Immature natural killer cell (primary cell): ENCODE results near the gene FOXO1. TPM values are rescaled to one million over a fixed set of nuclear protein-coding genes. Genes with fewer than 3 reads are reported as not detected.

ENCODE experiments used
- DNase-seq, 3 donors: peaks; one replicate each; pipeline ENCODE4 v3.0.0; 2022; ENCODE audit warnings: mixed read lengths in 1 of 3
- H3K27ac Mint-ChIP-seq, 6 donors: one replicate each; pipeline ENCODE4 v1.8.0; 2020; ENCODE audit warnings: mixed read lengths in 6 of 6, mild to moderate bottlenecking in 5 of 6, inconsistent platforms in 4 of 6, moderate library complexity in 3 of 6
- H3K27me3 Mint-ChIP-seq, 3 donors: one replicate each; pipeline ENCODE4 v1.8.0; 2020 to 2021; ENCODE audit warnings: low read depth in 3 of 3, mild to moderate bottlenecking in 3 of 3, mixed read lengths in 3 of 3, moderate library complexity in 3 of 3, inconsistent platforms in 1 of 3
- H3K36me3 Mint-ChIP-seq, 3 donors: one replicate each; pipeline ENCODE4 v1.8.0; 2020; ENCODE audit warnings: mixed read lengths in 3 of 3, inconsistent platforms in 2 of 3, mild to moderate bottlenecking in 2 of 3
- H3K4me1 Mint-ChIP-seq, 2 donors: one replicate each; pipeline ENCODE4 v1.8.0; 2020; ENCODE audit warnings: inconsistent platforms in 2 of 2, mild to moderate bottlenecking in 2 of 2, mixed read lengths in 2 of 2, moderate library complexity in 1 of 2
- H3K4me3 Mint-ChIP-seq, 5 donors: one replicate each; pipeline ENCODE4 v1.8.0; 2020; ENCODE audit warnings: mild to moderate bottlenecking in 5 of 5, mixed read lengths in 5 of 5, inconsistent platforms in 3 of 5, moderate library complexity in 3 of 5
- H3K9me3 Mint-ChIP-seq, 6 donors: one replicate each; pipeline ENCODE4 v1.8.0; 2020; ENCODE audit warnings: mild to moderate bottlenecking in 6 of 6, mixed read lengths in 6 of 6, inconsistent platforms in 4 of 6, moderate library complexity in 3 of 6
- polyA plus RNA-seq, 3 donors: library from polyadenylated mRNA; unstranded; fragments of 300-500 nt; fragmentation: Illumina TruSeq; gene quantifications; one replicate each; pipeline ENCODE4 v1.2.3, GENCODE V29; 2021

Gene FOXO1
- polyA plus RNA-seq, 3 donors from 2014 or later, result 4.5 to 15.6 (median 12.5) TPM

DNA sequence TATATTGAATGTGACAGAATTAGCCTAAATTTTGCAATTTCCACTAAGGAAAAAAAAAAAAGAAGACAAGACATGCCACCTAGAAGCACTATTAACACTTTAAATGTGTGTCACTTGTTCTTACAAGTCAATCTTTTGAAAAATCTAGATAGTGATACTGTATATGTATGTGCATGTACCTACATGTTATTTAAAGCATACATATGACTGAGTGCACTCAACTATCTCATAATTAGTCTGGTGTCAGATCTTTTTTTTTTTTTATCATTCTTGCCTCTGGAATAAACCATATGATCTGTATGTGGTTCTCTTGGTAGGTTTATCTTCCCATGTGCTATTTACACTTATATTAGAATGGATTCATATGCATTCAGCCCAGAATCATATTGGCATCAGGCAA, 62.3 kb downstream of the FOXO1 start:
- H3K27me3 Mint-ChIP-seq, result peaks cover 0 to 7% (median 3%) of the 10 kb centered on the region in 3 donors
- no peak overlapping the region for H3K4me3 Mint-ChIP-seq
- H3K4me1 Mint-ChIP-seq, result peaks cover 38 to 46% of the 10 kb centered on the region in 2 donors
- no peak for DNase-seq
- no peaks in the 10 kb centered on the region for H3K36me3 Mint-ChIP-seq
- no peaks in the 10 kb centered on the region for H3K9me3 Mint-ChIP-seq
- H3K27ac Mint-ChIP-seq, result no peak overlapping the region

DNA sequence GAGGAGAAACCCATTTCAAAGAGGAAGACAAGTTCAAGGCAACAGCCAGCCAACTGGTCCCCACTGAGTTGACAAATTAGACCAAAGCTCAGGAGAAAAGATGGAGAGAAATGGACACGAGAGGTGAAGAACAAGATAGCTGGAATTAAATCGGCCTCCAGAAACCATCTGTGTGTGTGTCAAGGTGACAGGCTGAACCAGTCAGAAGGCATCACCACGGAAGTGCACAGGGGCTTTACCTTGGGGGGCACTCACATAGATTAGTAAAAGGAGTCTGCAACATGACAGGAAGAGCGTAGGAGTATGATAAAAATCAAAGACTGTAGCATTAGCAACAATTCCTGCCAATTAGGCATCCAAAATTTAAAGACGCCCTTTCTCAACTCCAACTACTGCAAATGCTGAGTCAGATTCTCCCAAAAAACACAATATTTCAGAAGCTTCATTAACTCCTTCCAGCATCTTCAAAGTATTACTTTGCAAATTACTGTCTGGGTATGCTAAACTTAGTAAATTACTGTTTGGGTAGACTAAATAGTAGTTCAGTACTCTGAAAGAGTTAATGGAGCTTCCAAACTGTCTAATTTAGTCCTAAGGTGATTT, 66.2 kb downstream of the FOXO1 start:
- H3K27me3 Mint-ChIP-seq, result peaks cover 0 to 2% (median 0%) of the 10 kb centered on the region in 3 donors
- no peaks in the 10 kb centered on the region for H3K36me3 Mint-ChIP-seq
- H3K9me3 Mint-ChIP-seq, result no peaks in the 10 kb centered on the region
- peaks cover 44 to 65% of the 10 kb centered on the region in 2 donors for H3K4me1 Mint-ChIP-seq
- DNase-seq, result no peak
- no peak overlapping the region for H3K4me3 Mint-ChIP-seq
- H3K27ac Mint-ChIP-seq, result no peak overlapping the region

DNA sequence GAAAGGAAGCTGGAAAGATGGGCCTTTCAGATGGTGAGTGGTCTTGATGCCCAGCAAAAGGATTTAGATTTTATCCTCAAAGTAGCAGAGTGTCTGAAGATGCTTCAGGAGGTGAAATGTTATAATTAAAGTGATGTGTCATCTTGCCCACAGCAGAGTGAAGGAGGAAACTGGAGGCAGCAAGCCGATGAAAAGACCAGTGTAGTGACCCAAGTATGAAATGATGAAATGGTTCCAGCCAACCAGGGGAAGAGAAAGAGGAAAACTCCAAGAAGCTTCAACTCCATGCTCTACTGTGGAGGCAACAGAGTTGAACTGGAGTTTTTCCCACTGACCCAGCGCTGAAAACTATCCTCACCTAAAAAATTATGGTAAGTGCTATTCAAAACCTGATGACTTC, 66.7 kb downstream of the FOXO1 start:
- no peak overlapping the region for H3K27ac Mint-ChIP-seq
- no peaks in the 10 kb centered on the region for H3K36me3 Mint-ChIP-seq
- H3K27me3 Mint-ChIP-seq, result peaks cover 0 to 2% (median 0%) of the 10 kb centered on the region in 3 donors
- no peak overlapping the region for H3K4me3 Mint-ChIP-seq
- no peaks in the 10 kb centered on the region for H3K9me3 Mint-ChIP-seq
- H3K4me1 Mint-ChIP-seq, result peaks cover 44 to 64% of the 10 kb centered on the region in 2 donors
- no peak for DNase-seq

DNA sequence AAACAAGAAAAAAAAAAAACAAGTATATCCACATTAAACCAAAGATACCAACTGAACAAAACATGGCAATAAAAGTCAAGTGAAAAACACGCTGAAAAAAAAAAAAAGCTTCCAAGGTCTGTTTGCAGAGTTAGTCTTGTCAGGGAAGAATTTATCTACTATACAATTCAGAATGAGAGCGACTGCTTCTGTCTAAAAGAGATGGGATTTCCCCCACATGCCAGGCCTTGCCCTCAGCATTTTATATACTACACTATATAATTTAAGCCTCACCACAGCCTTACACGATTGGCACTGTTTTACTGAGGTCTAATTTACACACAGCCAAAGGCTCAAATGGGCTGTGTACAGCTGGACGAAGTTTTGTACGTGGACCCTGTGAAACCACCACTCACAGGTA, 67.3 kb downstream of the FOXO1 start:
- Mint-ChIP-seq H3K4me1 (peaks cover 42 to 63% of the 10 kb centered on the region in 2 donors), H3K36me3 (no peaks in the 10 kb centered on the region), H3K27me3 (peaks cover 0 to 2% (median 0%) of the 10 kb centered on the region in 3 donors), H3K4me3 (no peak overlapping the region), H3K9me3 (no peaks in the 10 kb centered on the region), H3K27ac (no peak overlapping the region)
- no peak for DNase-seq

DNA sequence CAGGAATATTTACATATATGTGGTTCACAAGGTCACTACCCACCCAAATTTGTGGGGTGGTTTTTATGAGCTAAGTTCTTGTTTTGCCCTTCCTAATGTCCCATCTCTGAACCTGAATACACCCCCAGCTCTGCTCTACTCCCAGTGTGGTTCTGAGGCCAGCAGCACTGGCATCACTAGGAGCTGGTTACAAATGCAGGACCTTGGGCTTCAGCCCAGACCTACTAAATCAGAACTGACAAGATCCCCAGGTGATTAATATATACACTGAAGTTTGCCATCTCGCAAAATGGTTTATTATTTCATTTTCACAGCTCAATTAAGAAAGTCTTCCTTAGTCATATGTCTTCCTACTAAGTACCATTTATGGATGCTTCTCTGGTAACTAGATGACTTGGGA, 67.9 kb downstream of the FOXO1 start:
- peak overlapping the region in 3 of 6 donors; percentile 31 to 75 (median 42) for H3K27ac Mint-ChIP-seq
- H3K27me3 Mint-ChIP-seq, result peaks cover 0 to 2% (median 0%) of the 10 kb centered on the region in 3 donors
- H3K4me3 Mint-ChIP-seq, result no peak overlapping the region
- peaks cover 42 to 61% of the 10 kb centered on the region in 2 donors for H3K4me1 Mint-ChIP-seq
- no peaks in the 10 kb centered on the region for H3K9me3 Mint-ChIP-seq
- no peaks in the 10 kb centered on the region for H3K36me3 Mint-ChIP-seq
- no peak for DNase-seq

DNA sequence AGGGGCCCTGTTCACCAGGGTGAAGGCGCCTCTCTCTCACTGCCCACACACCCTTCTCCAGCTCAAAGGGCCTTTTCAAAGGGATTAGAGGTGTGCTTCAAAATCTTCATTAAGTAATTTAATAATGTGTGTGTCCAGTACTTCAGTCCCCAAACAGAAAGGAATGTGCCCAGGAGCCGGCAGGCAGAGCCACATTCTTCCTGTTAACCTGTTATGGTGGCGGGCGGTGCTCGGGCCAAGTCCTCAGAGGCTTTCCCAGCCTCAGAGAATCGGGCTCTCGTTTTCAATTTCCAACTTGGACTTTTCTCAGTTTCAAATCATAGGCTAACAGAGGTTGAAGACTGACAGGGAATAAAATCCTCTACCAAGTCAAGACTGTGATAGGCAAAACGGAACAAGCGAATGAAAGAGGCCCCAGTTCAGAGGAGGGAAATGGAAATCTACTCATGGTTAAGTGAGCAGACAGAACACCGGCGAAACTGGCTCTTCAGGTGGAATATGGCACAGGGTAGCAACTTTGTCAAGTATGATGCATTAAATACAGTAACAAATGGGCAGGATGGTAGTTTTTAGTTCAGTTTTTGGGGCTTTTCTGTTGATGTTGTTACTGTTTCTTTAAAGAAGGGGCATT, 68.6 kb downstream of the FOXO1 start:
- Mint-ChIP-seq H3K36me3 (no peaks in the 10 kb centered on the region), H3K4me1 (peaks cover 42 to 60% of the 10 kb centered on the region in 2 donors), H3K27ac (peak overlapping the region in 2 of 6 donors; percentile 31 to 75), H3K4me3 (no peak overlapping the region), H3K27me3 (peaks cover 0 to 2% (median 0%) of the 10 kb centered on the region in 3 donors), H3K9me3 (no peaks in the 10 kb centered on the region)
- DNase-seq, result no peak

DNA sequence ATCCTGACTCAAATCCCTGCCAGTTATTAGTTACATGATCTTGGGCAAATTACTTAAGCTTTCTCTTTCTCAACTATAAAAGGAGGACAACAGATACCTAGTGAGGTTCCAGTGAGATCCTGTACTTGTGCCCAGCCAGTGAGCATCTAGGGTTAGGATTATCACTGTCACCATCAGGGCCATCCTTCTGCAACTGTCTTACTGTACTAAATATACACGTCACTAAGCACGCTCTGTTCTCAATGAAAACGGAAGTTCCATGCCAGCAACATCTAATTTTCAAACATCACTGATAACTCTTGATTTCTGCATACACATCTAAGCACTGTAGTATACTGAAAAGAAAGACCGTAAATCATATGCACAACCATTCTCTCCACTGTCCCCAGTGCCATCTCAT, 70.0 kb downstream of the FOXO1 start:
- Mint-ChIP-seq H3K4me1 (peaks cover 43 to 64% of the 10 kb centered on the region in 2 donors), H3K27me3 (peaks cover 0 to 2% (median 0%) of the 10 kb centered on the region in 3 donors), H3K9me3 (no peaks in the 10 kb centered on the region), H3K36me3 (no peaks in the 10 kb centered on the region), H3K4me3 (no peak overlapping the region), H3K27ac (peak overlapping the region in 1 of 6 donors; percentile 62)
- no peak for DNase-seq

DNA sequence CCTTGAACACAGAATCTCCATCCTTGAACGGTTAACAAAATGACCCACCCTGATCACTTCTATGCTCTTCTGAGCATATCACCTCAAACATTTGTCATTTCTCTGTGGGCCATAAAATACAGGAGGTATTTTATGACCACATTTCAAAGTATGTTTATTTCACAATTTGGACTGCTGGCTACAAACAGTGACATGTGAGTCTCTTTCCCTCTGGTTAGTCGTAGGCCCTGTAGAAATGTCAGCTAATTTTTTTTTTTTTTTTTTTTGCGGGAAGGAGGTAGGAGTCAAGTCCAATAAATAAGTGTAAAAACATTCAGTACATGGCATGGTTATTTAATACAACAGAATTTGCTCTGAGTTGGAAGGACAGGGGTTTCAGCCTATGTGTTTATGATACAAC, 70.7 kb downstream of the FOXO1 start:
- Mint-ChIP-seq H3K9me3 (no peaks in the 10 kb centered on the region), H3K36me3 (no peaks in the 10 kb centered on the region), H3K27me3 (peaks cover 0 to 6% (median 2%) of the 10 kb centered on the region in 3 donors), H3K27ac (no peak overlapping the region), H3K4me1 (peaks cover 50 to 72% of the 10 kb centered on the region in 2 donors), H3K4me3 (no peak overlapping the region)
- no peak for DNase-seq

DNA sequence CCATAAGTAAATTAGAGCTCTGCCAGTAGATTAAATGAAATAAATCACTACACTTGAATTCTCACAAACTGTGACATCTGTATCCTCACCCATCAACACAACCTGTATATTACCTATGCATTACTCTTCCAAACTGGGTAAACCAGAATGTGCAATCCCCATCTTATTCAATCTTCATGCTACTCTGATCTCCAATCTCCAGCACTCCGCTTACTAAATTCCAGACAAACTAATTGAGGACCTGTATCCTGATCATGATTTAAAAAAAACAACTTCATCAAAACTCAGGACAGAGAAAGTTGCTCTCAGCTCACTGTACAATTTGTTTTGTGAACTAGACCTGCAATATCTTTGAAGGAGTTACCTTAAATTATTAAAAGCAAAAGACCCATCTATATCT, 74.4 kb downstream of the FOXO1 start:
- H3K9me3 Mint-ChIP-seq, result no peaks in the 10 kb centered on the region
- H3K27ac Mint-ChIP-seq, result peak overlapping the region in 2 of 6 donors; percentile 11 to 77
- peaks cover 57 to 83% of the 10 kb centered on the region in 2 donors for H3K4me1 Mint-ChIP-seq
- no peak overlapping the region for H3K4me3 Mint-ChIP-seq
- no peak for DNase-seq
- peaks cover 0 to 4% (median 2%) of the 10 kb centered on the region in 3 donors for H3K27me3 Mint-ChIP-seq
- H3K36me3 Mint-ChIP-seq, result no peaks in the 10 kb centered on the region

DNA sequence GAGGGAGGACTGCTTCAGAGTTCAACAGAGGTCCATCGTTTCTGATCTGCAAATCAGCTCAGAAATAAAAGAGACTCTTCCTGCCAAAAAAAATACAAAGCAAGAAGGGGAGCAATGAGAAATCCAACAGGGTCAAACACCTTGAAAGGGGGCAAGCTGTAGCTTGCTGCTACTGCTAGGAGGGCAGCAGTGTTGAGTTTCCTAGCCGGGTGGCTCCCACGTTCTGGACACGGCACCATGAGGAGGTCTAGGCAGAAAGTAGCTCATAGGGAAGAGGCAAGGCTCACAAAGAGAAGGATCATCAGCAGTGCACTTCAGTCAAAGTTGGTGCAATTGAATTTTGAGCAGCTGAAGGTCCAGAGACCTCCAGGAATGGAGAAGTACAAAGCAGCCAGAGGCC, 75.3 kb downstream of the FOXO1 start:
- Mint-ChIP-seq H3K4me1 (peaks cover 57 to 83% of the 10 kb centered on the region in 2 donors), H3K4me3 (no peak overlapping the region), H3K27me3 (peaks cover 0 to 4% (median 2%) of the 10 kb centered on the region in 3 donors), H3K36me3 (no peaks in the 10 kb centered on the region), H3K27ac (peak overlapping the region in 2 of 6 donors; percentile 61 to 68), H3K9me3 (no peaks in the 10 kb centered on the region)
- DNase-seq, result no peak

DNA sequence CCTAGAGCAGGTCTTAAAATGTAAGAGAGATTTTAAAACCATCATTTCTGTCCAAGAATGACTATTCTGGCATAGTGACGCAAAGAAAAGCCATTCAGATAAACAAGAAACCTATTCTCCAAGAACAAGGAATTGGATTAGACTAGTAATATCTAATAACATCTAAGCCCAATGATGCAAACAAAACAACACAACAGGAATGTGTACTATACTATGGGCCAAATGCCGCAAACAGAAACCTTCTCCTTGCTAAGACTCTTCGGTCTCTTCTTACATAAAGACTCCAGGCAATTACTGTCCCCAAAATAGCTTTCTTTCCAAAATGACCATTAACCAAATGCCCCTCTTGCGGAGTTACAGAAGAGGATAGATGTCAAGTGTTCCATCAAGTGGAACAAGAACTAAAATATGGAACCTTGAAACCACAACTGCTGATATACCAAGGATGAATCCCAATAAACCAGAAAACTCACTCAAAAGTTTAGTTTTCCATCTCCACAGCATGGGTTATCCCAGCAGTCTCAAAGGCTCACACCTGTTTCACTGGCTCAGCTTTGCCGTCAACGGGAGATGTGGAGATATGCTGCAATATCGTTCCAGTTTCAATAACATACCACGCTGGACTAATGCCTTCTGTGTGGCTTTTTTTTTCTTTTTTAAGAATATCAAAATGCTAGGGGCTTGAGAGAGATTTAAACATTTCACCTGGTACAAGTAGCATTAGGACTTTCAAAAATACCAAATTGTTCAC, 76.2 kb downstream of the FOXO1 start:
- H3K36me3 Mint-ChIP-seq, result no peaks in the 10 kb centered on the region
- peak overlapping the region in 5 of 6 donors; percentile 7 to 82 (median 59) for H3K27ac Mint-ChIP-seq
- no peaks in the 10 kb centered on the region for H3K9me3 Mint-ChIP-seq
- DNase-seq, result no peak
- H3K4me1 Mint-ChIP-seq, result peaks cover 57 to 80% of the 10 kb centered on the region in 2 donors
- peaks cover 0 to 4% (median 2%) of the 10 kb centered on the region in 3 donors for H3K27me3 Mint-ChIP-seq
- peak overlapping the region in 2 of 5 donors; percentile 14 to 27 for H3K4me3 Mint-ChIP-seq

DNA sequence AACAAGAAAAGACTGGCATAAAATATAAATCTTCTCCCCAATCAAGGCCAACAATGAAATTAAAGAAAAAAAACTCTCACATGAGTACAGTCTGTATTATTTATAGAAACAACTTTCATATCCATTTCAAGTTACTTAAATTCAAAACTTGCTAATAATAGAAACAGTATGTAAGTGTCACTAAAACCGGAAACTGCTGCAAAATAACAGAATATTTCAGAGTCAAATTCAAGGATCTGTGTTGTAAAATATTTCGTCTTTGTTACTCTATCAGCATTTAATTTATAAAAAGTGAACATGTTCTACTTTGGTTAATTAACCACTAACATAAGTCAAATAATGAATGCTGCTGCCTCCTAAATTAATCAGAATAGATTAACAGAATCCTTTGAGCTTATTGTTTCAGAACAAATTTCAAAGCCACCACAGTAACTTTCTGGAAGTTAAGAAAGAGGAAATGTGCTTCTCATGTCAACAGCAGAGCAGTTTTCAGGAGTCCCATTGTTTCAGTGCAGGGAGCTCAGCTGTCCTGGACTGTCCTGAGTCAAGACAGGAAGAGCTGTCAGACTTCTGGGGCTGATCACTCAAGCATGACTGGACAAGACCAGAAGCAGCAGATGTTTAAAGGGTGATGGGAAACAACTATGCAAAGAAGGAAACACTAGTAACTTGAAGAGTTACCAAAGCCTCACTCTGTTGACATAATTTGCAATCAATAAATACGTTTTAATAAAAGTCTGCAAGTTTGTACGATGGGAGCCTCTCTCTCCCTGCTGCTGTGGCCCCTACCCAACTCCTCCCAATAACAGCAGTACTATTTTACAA, 76.9 kb downstream of the FOXO1 start:
- Mint-ChIP-seq H3K36me3 (no peaks in the 10 kb centered on the region), H3K9me3 (no peaks in the 10 kb centered on the region), H3K4me1 (peaks cover 60 to 87% of the 10 kb centered on the region in 2 donors), H3K27ac (peak overlapping the region; percentile 24 to 81 (median 61)), H3K4me3 (peak overlapping the region; percentile 11 to 78 (median 36)), H3K27me3 (peaks cover 0 to 4% (median 2%) of the 10 kb centered on the region in 3 donors)
- DNase-seq, result no peak

DNA sequence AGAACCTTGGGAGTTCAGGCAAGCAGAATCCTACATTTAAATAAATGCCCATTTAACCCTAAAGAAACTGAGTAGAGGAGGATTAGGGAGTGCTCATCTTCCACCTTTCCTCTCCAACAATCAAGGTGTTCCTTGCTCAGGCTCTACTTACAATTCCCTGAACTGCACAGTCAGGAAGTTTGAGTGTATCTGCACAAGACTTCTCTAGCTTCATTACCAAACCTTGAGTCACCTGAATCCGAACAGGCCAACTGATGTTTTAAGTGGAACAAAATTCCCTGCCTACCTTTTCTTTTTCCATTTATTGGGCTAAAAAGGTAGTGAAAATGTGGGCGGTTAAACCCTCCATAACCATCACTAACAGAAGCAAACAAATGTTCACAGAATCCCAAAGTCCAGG, 78.3 kb downstream of the FOXO1 start:
- peaks cover 0 to 8% (median 0%) of the 10 kb centered on the region in 3 donors for H3K36me3 Mint-ChIP-seq
- H3K27me3 Mint-ChIP-seq, result peaks cover 1 to 4% (median 2%) of the 10 kb centered on the region in 3 donors
- peaks cover 0 to 7% (median under 1%) of the 10 kb centered on the region in 6 donors for H3K9me3 Mint-ChIP-seq
- no peak overlapping the region for H3K4me3 Mint-ChIP-seq
- H3K27ac Mint-ChIP-seq, result no peak overlapping the region
- no peak for DNase-seq
- H3K4me1 Mint-ChIP-seq, result peaks cover 60 to 86% of the 10 kb centered on the region in 2 donors
